HG03354 (cell line): Measurements from ENCODE around the gene PRIMA1.

Experiments used
- ATAC-seq: cut with Tn5 transposase; IDR thresholded peaks from one replicate; pipeline ENCODE4 v1.9.1; 2021; ENCODE audit warnings: mild to moderate bottlenecking; ENCODE audit not compliant: unreplicated experiment, poor library complexity, severe bottlenecking

The PRIMA1 gene

DNA sequence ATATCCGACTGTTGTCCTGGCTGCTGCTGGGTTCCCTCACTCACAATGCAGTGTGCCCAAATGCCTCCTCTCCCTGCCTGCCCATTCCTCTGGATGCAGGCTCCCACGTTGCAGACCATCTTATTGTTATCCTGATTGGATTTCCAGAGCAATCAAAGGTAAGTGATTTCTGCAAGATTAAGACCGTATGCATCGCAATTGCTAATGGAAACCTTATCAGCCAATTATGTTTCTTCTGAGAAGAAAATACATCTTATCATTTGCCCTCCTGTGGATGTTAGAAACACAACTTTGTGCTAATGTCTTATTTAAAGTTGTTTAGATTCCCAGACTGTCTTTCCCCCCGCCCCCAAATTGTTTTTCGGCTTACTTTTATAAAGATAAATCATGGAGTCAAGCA lies 98.1 kb downstream of the PRIMA1 start:
- no peak for ATAC-seq

DNA sequence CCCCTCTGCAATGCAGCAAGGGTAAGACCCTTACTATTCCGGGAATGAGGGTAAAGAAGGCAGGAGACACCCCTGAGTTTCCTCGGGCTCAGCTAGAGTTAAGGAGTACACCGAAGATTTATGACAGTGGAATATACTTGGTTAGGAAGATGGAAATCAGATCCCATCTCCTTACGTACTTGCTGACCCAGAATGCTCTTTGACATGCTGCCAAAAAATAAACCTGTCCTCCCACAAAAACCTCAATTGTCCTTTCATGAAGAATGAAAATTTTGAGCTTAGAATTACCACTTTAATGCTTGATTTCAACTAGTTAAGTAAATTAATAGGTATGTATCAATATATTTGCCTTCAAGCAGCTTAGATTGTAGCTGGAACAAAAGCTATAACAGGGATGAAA lies 99.5 kb downstream of the PRIMA1 start:
- no peak for ATAC-seq

DNA sequence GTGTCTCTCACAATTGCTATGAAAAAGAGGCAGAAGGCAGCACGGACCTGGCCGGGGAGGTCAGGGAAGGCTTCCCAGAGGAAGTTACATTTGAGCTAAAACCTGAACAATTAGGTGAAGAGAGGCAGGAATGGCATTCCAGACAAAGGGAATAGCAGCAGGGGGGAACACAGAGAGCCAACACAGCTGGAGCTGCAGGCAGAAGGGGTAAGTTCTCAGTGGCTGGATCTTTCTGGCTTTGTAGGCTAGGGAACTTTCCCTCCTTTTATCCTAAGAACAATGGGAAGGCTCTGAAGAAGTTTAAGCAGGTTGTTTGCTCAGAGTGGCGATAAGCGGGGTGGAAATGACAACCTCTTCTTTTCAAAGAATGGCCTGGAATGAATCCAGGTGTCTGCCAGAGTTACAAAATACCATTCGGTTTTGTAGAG lies 100.0 kb downstream of the PRIMA1 start:
- ATAC-seq: no peak

DNA sequence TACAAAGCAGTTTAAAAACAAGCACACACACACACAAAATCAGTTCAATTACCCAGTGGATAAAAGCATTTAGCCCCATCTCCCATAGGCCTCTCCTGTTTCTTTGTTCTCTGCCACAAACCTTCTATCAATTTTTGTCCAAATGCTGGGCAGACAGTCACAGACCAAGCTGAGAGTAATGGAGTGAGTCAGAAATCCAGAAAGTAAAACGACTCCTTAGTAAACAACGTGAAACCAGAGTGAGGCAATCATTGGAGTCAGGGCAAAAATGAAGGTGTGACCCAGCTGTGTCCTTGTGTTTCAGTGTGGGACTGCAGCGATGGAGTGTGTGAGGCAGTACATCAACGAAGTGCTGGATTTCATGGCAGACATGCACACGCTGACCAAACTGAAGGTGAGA lies 102.0 kb downstream of the PRIMA1 start:
- ATAC-seq: no peak

DNA sequence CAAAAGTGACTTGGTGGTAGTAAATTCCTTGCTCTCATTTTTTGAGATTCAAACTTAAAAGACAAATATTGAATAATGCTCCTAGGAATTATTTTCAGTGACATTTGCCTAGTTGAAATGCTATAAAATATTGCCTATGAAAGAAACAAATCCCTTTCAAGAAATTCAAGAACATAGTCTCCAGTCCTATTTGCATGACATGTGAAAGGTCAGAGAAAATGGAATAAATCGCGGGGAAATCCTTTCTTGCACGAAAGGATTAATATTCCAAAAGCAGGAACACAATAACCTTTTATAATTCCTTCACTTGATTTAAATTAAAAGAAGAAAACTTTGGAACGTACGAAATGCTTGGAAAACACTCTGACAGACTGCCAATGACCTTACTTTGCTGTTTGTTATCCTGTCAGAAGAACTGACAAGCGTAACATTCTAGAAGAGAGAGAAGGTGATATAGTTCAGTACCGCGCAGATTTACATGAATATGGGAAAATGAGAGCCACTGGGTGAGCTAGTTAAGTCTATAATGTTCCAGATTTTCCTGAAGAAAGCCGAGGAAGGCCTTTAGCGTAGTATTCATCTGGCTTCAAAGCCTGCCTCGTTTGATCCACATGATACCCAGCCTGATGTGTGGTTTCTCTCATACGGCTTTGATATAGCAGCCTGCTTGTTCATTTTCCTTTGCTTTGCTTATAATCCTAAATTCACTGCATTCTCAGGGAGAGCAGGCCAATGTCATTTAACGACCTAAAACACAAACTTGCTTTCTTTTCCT lies 103.0 kb downstream of the PRIMA1 start:
- no peak for ATAC-seq

DNA sequence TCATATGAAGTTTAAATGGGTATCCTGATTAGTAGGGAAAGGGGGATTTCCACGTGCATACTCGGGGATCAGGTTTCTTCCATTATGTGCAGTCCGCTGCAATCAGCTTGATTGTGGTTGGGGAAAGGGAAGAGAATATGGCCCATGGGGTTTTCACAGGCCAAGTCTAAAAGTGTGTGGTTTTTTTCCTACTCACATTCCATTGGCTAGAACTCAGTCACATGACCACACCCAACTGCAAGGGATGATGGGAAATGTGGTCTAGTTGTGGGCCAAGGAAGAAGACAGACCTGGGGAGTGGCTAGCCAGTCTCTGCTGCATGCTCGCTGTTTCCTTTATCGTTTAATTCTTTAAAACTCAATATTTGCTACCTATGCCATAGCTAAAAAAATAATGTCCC lies 105.1 kb downstream of the PRIMA1 start:
- no peak for ATAC-seq

DNA sequence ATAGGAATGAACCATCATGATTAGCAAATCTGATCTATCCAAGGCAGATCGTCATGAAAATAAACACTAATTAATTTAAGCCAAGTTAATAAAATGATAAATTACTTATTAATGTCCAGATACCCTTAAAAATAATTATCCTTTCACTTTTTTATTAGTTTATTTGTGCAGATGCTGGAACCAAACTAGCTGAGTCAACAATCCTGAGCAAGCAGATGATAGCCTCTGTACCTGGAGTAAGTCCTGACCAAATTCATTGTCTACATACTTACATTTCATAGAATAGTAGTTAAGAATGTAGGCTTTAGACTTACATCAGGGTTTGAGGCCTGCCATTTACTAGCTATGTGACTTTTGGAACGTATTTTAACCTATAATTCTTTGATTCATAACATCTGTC lies 105.8 kb downstream of the PRIMA1 start:
- ATAC-seq: no peak

DNA sequence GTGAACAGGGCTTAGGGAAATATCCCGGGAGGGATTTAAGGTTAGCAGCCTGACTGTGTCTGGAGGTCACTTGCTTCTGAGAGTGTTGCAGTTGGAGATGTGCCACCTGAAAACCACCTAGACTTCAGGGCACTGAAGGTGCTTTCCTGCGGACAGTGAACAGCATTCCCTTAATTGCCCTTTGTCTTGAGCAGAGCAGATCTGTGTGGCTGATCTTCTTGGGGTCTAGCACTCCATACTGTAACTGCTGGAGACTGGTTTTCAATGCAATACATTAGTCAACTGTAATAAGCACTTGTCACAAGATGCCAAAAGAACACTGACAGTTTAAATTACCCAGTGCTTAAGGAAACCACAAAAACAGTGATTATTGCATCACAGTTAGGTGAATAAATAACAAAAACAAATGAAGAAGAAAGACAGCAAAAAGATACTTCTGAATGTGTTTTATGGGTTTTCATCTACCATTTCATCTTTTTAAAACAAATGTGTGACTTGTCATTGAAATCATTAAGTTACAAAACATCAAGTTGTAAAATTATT lies 111.8 kb downstream of the PRIMA1 start:
- ATAC-seq: no peak

DNA sequence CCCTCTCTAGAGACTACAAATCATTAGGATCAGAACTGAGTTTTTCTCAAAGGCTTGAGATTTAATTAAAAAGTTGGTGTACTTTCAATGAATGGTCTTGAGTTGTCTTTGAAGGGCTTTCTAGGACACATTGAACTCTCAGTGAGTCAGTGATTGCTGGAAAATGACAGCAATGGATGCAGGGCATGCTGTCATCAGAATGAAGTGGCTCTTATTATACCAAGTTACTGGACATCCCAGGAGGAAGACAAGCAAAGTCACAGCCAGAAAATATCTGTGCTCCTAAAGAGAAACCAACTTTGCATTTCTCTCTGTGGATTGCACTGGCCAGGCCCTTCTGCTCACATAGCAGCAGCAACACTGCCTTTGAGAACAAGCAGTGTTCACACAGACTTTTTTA lies 112.6 kb downstream of the PRIMA1 start:
- no peak for ATAC-seq

DNA sequence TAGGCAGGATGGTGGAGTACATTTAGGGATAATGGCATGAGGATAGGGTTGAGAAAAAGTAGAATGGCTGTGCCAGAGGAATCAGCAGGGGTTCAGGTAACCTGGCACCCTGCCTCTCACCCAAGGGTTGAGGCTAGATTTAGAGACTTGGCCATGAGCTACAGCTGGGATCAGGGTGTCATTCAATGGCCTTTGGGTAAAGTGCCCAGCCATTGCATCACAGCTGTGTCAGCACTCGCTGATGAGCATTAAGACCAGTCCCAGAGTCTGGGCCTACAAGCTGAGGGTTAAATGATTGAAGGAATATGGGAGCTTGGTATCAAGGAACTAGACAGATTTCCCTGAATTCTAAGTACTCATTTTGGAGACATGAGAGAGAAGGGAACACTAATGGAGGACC lies 113.9 kb downstream of the PRIMA1 start:
- ATAC-seq: no peak

DNA sequence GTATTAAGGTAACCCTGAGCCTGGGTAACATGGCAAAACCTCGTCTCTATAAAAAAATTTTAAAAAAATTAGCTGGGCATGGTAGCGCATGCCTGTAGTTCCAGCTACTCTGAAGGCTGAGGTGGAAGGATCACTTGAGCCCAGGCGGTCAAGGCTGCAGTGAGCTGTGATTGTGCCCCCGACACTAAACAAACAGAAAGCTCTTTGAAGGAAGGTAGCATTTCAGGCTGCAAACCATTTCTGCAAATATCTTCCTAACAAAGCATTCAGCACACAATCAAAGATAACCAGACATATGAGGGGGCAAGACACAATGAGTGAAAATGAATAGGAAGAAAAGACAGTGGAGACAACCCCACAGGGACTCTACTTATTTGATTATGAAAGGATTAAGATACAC lies 118.7 kb downstream of the PRIMA1 start:
- ATAC-seq: no peak
